ENCODE results near the gene ALS2CL. TPM values are rescaled to one million over a fixed set of nuclear protein-coding genes. Genes with fewer than 3 reads are reported as not detected.

ALS2CL gene, protein sequence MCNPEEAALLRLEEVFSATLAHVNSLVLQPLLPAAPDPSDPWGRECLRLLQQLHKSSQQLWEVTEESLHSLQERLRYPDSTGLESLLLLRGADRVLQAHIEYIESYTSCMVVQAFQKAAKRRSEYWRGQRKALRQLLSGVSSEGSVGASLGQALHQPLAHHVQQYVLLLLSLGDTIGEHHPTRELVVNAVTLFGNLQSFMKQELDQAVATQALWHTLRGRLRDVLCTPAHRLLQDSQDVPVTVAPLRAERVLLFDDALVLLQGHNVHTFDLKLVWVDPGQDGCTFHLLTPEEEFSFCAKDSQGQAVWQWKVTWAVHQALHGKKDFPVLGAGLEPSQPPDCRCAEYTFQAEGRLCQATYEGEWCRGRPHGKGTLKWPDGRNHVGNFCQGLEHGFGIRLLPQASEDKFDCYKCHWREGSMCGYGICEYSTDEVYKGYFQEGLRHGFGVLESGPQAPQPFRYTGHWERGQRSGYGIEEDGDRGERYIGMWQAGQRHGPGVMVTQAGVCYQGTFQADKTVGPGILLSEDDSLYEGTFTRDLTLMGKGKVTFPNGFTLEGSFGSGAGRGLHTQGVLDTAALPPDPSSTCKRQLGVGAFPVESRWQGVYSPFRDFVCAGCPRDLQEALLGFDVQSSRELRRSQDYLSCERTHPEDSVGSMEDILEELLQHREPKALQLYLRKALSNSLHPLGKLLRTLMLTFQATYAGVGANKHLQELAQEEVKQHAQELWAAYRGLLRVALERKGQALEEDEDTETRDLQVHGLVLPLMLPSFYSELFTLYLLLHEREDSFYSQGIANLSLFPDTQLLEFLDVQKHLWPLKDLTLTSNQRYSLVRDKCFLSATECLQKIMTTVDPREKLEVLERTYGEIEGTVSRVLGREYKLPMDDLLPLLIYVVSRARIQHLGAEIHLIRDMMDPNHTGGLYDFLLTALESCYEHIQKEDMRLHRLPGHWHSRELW
- 3.9 and 7.0 TPM in 2 replicates for total RNA-seq

DNA sequence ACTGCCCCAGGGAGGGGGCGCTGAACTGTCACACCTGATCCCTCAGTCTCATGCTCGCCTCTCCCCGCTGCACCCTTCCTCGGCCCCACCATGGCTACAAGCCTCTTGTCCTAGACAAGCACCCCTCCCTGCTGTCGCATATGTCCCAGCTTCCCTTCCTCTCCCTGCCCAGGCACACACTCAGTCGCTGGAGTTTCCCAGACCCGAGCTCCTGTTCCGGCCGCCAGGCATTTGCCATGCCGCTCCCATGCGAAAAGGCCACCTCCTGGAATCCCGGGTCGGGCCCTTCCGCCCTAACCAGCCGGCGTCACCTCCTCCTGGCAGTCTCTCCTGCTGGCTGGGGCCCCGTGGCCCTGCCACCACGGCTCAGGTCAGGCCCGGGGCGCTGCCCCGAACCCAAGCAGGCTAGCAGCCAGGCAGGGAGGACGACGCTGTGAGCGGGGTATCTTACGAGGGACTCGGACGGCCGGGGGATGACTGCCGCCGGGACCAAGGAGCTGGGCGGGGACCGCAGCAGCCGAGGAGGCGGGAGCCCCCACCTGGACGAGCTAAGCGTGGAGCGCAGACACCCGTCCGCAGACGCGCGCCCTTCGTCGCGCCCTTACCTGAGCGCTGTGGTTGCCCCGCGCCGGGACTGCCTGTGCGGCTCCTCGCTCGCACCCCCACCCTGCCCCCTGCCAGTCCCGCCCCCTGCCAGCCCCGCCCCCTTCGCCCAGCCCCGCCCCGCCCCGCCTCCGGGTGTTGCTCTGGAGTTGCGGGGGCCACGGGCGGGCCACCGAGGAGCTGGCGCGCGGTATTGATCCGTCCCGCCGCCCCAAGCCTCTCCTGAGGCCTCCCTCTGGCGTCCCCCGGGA lies at the start of gene ALS2CL:
TSS of gene ALS2CL (minus strand) at position 642 of the 854 bp plus-strand sequence. CDS start 4,239 bp downstream, outside the sequence.

DNA sequence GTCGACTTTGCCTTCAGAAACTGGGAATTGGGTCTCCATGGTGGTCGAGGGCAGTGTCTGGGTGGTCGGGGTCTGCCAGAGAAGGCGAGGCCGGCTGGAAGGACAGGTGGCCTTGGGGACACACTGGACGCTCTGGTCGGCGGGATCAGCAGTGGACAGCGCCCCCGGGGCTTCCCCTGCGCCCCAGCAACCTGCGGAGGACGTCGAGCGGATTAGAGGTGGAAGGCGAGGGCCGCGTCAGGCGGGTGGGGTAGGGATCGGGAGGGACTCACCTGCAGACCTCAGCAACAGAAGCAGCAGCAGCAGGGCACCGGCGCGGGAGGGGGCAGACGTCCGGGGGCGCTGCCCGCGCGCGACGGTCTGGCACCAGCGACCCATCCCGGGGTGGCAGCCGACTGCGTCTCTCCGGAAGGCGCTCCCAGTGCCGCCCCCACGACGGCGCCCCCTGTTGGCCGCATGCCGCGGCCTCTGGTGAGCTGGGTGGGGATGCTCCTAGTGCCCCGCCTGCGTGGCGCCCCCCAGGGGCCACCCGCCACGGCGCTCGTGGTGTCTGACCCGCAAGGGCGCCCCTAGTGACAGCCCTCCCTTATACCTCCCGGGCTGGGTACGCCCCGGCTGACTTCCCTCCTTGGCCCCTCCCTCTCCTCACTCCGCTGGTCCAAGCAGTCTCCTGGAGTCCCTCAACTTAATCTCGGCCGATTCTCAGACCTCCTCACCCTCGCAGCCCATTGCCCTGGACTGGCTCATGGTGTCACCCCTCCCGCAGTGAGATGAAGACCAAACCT lies 24.2 kb upstream of the ALS2CL start, which contains the start of gene PRSS50:
TSS of gene PRSS50 (minus strand) at position 423 of the 785 bp plus-strand sequence. CDS start at position 378, 45 bp downstream.

DNA sequence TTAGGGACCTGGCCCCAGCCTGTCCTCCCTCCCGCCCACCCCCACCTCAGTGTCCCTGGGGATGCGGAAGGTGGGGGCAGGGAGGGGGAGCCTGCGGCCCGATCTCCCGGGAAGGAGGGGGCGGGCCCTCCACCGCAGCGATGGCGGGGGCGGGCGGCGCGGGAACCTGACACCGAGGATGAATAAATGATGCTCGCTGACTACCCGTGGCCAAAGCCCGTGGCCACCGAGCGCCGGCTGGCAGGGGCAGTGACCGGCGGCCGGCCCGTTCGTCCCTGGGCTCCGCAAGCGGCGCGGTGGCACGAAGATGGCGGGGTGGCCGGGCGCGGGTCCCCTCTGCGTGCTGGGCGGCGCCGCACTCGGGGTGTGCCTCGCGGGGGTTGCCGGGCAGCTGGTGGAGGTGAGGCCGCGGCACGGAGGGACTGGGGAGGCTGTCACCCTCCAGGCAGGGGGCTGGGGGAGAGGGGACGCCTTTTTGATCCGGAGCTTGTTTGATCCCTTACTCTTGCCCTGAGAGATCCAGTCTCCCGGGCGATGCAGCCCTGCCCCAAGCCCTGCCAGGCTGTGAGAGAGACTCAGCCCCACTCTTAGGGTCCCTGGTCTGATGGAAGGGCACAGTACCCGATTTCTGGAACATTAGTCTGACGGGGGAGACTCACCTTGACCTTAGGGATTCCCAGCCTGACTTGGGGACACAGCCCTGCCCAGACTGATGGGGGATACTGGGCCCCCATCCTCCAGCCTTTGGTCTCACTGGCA lies 7.9 kb upstream of the ALS2CL start, which contains the start of gene TMIE:
TSS of gene TMIE (plus strand) at position 212 of the 759 bp plus-strand sequence. CDS start at position 308, 96 bp downstream.

Other genes starting within 250 kb of the ALS2CL start
- not detected in 2 replicates for gene LTF, start 228.8 kb downstream of the ALS2CL start, total RNA-seq
- gene RTP3, start 195.7 kb downstream of the ALS2CL start, total RNA-seq = not detected in 2 replicates
- gene LRRC2, start 127.4 kb downstream of the ALS2CL start, total RNA-seq = 0.15 TPM in 1 of 2 replicates, not detected in the other
- gene FAM240A, start 81.2 kb downstream of the ALS2CL start, total RNA-seq = not detected in 2 replicates
- gene TMIE, start 7.7 kb upstream of the ALS2CL start, total RNA-seq = under 0.01 and 0.15 TPM in 2 replicates
- not detected in 2 replicates for gene PRSS50, start 24.2 kb upstream of the ALS2CL start, total RNA-seq
- not detected in 2 replicates for gene MYL3, start 169.8 kb upstream of the ALS2CL start, total RNA-seq
- 0.97 and 1.5 TPM in 2 replicates for gene PTH1R, start 184.0 kb upstream of the ALS2CL start, total RNA-seq

Measured in epithelial cell of umbilical artery (primary cell).